Mesangial cell (primary cell): ENCODE measurements around the gene LDLRAD2. TPM values are rescaled to one million over a fixed set of nuclear protein-coding genes. Genes with fewer than 3 reads are reported as not detected.

Experiments used
- total RNA-seq: library from RNA; depleted of rRNA; stranded (reverse); fragments of >200 nt; gene quantifications from 2 replicates; pipeline ENCODE4 v1.2.3, GENCODE V29; 2015

LDLRAD2 gene, protein sequence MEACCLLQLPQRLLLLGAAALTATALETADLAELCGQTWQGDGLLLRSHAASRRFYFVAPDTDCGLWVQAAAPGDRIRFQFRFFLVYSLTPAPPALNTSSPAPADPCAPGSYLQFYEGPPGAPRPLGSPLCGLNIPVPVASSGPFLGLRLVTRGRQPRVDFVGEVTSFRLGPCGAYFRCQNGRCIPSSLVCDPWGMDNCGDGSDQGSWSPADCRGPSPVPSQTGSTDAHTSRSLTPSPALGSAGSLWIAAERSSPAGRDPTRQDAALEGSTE
- under 0.01 and 0.13 TPM in 2 replicates for total RNA-seq

DNA sequence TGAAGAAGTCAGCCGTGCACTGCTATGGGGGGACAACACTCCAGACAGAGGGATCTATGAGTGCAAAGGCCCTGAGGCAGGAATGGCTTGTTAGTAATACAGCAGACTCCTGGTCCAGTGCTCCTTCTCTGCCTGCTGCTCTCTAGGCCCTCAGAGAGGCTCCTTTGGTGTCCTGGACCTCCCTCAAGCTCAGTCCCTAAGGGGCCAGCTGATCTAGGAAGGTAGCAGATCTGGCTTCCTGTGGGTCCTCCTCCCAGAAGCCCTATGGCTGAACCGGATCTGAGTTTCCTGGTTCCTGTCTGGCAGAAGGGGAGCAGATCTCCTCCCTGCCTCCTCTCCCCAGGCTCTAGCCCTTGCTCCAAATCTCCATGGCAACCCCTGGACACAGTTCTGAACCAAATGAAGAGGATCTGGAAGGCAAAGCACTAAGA is at the start of gene LDLRAD2:
TSS of gene LDLRAD2 (plus strand) at position 391 of the 431 bp plus-strand sequence. CDS start 187 bp downstream, outside the sequence.

DNA sequence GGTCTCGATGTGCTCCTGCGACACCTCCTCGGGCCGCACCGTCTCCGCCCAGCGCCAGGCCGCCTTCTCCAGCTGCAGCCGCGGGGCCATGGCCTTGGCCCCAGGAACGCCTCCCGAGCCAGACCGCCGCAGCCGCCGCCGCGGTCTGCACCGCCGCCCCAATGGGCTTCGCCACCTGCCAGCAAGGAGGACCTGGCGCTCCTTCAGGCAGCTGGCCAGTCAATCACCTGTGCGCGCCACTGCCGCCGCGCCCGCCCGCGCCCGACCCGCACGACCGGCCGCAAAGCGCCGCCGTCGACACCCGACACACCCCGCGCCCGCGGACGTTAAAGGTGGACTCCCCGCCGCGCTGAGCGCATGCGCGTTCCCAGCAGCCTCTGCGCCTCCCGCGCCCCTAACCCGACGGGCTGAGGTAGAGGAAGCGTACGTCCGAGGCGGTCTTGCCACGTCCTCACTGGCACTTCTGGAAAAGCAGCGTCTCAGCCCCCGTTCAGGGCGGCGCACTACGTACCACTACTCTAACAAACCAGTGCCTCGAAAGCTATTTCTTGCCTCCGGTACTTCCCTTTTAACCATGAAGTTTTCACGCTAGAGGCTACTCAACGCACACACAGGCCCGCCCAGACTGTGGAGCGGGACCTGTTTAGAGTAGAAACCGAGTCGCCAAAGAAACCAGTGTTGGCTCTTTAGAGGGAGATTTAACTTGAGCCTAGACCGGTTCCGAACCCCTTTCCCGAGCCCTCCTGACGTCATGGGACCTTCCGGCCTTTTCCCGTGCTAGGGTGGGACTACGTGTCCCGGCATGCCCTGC is 29.0 kb upstream of the LDLRAD2 start, which contains the start of gene USP48:
TSS of gene USP48 (minus strand) at position 282 of the 811 bp plus-strand sequence. CDS start at position 90, 192 bp downstream.

Other genes with a start within 250 kb of the LDLRAD2 start
- gene RAP1GAP, start 142.9 kb upstream of the LDLRAD2 start, total RNA-seq: 2.6 and 36.0 TPM in 2 replicates
- gene USP48, start 29.1 kb upstream of the LDLRAD2 start, total RNA-seq: 11.2 and 15.2 TPM in 2 replicates
- gene HSPG2, start 125.0 kb downstream of the LDLRAD2 start, total RNA-seq: 146 and 507 TPM in 2 replicates
- gene CELA3B, start 164.8 kb downstream of the LDLRAD2 start, total RNA-seq: not detected in 2 replicates
- gene CELA3A, start 189.4 kb downstream of the LDLRAD2 start, total RNA-seq: not detected in 2 replicates
- 198 and 249 TPM in 2 replicates for gene CDC42, start 240.4 kb downstream of the LDLRAD2 start, total RNA-seq